ENCODE data around the gene SFI1.

GRCh38 chr22:31489632-31490495 is 6.5 kb upstream of the SFI1 start, which contains the start of gene EIF4ENIF1:
- TF ChIP-seq, protein P1, sequence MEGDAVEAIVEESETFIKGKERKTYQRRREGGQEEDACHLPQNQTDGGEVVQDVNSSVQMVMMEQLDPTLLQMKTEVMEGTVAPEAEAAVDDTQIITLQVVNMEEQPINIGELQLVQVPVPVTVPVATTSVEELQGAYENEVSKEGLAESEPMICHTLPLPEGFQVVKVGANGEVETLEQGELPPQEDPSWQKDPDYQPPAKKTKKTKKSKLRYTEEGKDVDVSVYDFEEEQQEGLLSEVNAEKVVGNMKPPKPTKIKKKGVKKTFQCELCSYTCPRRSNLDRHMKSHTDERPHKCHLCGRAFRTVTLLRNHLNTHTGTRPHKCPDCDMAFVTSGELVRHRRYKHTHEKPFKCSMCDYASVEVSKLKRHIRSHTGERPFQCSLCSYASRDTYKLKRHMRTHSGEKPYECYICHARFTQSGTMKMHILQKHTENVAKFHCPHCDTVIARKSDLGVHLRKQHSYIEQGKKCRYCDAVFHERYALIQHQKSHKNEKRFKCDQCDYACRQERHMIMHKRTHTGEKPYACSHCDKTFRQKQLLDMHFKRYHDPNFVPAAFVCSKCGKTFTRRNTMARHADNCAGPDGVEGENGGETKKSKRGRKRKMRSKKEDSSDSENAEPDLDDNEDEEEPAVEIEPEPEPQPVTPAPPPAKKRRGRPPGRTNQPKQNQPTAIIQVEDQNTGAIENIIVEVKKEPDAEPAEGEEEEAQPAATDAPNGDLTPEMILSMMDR (conservative IDR thresholded peaks at IDR 0.05; ENCODE audit: low read depth, low read length), result no peak
- TF ChIP-seq EZH2 (IDR thresholded peaks at IDR 0.05; ENCODE audit: borderline replicate concordance, low read depth, low read length, poor library complexity, severe bottlenecking), result no peak
